ENCODE measurements around the gene PRR19. TPM values are rescaled to one million over a fixed set of nuclear protein-coding genes. Genes with fewer than 3 reads are reported as not detected.

The PRR19 gene
- total and polyA plus RNA-seq, 10 of the 15 experiments (the other 5 are each of a cell fraction or from before 2014, with no cell fraction given): 0.09 to 1.7 (median 0.73) TPM; not detected in 1

- TF ChIP-seq CEBPZ (IDR thresholded peaks at IDR 0.05; ENCODE audit: low read depth, low read length) (no peak), NR2F1 (conservative IDR thresholded peaks at IDR 0.05) (no peak), MTA3 (IDR thresholded peaks at IDR 0.05; ENCODE audit: borderline replicate concordance, low read length) (no peak)
Measured at GRCh38 chr19:42303101-42303464, 1.2 kb downstream of the PRR19 start (continued).

GRCh38 chr19:42303876-42304275, 1.9 kb downstream of the PRR19 start:
- ChIA-PET RAD21 (ENCODE audit: unreplicated experiment) (interaction anchor here (1.2 kb wide), 1 partner anchor 175 kb away, joined by 3 read pairs; no protein-coding TSS in a partner anchor), SMC1A (ENCODE audit: uncharacterized antibody, unreplicated experiment) (interaction anchor here (1.0 kb wide), 1 partner anchor 13 kb away, joined by 4 read pairs; no protein-coding TSS in a partner anchor), POLR2A (interaction anchor here (0.6 to 1.0 kb wide), 5 partner anchors 12 to 184 kb away, joined by 3 to 6 read pairs (median 3); no protein-coding TSS in a partner anchor), CTCF (interaction anchor here (0.7 to 1.1 kb wide), 2 partner anchors 19 to 21 kb away, joined by 3 read pairs; no protein-coding TSS in a partner anchor)
- Histone ChIP-seq H3K9ac (ENCODE audit: control insufficient read depth, insufficient read depth, low read length) (no peak overlapping the region), H3K79me2 (ENCODE audit: control insufficient read depth, insufficient read depth, low read length) (no peaks in the 10 kb centered on the region; the same call in 1 of the 2 replicates), H3K9me3 (replicated peaks; ENCODE audit: control insufficient read depth, insufficient read depth, low read length) (no peaks in the 10 kb centered on the region), H2AFZ (ENCODE audit: control insufficient read depth, low read depth, low read length) (no peak overlapping the region), H3K4me2 (ENCODE audit: control insufficient read depth, insufficient read depth) (no peak overlapping the region), H3K4me3 (no peak overlapping the region), H4K20me1 (ENCODE audit: control insufficient read depth, insufficient read depth) (no peaks in the 10 kb centered on the region), H3K36me3 (ENCODE audit: control insufficient read depth in 2 of 2, insufficient read depth in 2 of 2, low read length in 1 of 2) (no peaks in the 10 kb centered on the region), H3K27ac (ENCODE audit: control insufficient read depth, insufficient read depth) (no peak overlapping the region), H3K27me3 (replicated peaks in 1 of 2; ENCODE audit: control insufficient read depth in 2 of 2, insufficient read depth in 2 of 2, low read length in 1 of 2) (no peaks in the 10 kb centered on the region), H3K4me1 (ENCODE audit: control insufficient read depth, insufficient read depth, low read length) (peaks cover 7% of the 10 kb centered on the region)
- 80% methylated on average over 8 of the region's 8 CpGs for WGBS (ENCODE audit: insufficient coverage, insufficient replicate concordance, low lambda C conversion rate, missing lambda C conversion rate)
- DNase-seq (ENCODE audit: low read depth, low spot score) (no peak), ATAC-seq (no peak), FAIRE-seq (no peak)
- intact Hi-C loops (cut with micrococcal nuclease; ENCODE audit: unreplicated experiment): no loop called here
- TF ChIP-seq ZBTB40 (IDR thresholded peaks at IDR 0.05; ENCODE audit: borderline replicate concordance) (no peak), STAT3 (IDR thresholded peaks at IDR 0.05; ENCODE audit: low read depth, low read length) (no peak), SMC3 (IDR thresholded peaks at IDR 0.05; ENCODE audit: borderline replicate concordance, low read length) (no peak)
- in situ Hi-C loops (cut with MboI): no loop called here
- no TSS peak for BruUV-seq (replicated peaks)

All from GM12878 (cell line).